Fibroblast of the aortic adventitia (primary cell): ENCODE results near the gene PALB2. TPM values are rescaled to one million over a fixed set of nuclear protein-coding genes. Genes with fewer than 3 reads are reported as not detected.
"Not testable (repeated sequence)": the region's sequence is repeated elsewhere in the genome, so short reads cannot be mapped to it uniquely, and the experiment has no call there.

ENCODE experiments used
- DNase-seq: peaks from one replicate; pipeline ENCODE4 v3.0.0-alpha.2; 2010; ENCODE audit warnings: low read depth
- H3K4me3 ChIP-seq: 2 replicates; pipeline ENCODE4 v1.5.1; 2011; ENCODE audit warnings: low read depth, mild to moderate bottlenecking, control low read depth, low read length, moderate library complexity
- CTCF ChIP-seq: IDR thresholded peaks from 2 replicates; pipeline ENCODE4 v1.5.1; 2011; ENCODE audit warnings: mild to moderate bottlenecking, low read length, control low read depth, inconsistent platforms; ENCODE audit not compliant: insufficient read depth
- total RNA-seq: library from RNA; depleted of rRNA; stranded (reverse); fragments of >200 nt; gene quantifications from 2 replicates; pipeline ENCODE4 v1.2.3, GENCODE V29; 2012; ENCODE audit warnings: low replicate concordance

PALB2 gene
- total RNA-seq, 1 donor = 19.4 TPM

GRCh38 chr16:23642246-23642774, 1.2 kb upstream of the PALB2 start:
- peak overlapping the region; percentile 100 for H3K4me3 ChIP-seq
- TF ChIP-seq CTCF = no peak
- DNase-seq = peak; percentile 4

GRCh38 chr16:23640615-23640930, 537 bp downstream of the PALB2 start:
- TF ChIP-seq CTCF = no peak
- peak overlapping the region; percentile 100 for H3K4me3 ChIP-seq
- DNase-seq = peak; percentile 3

GRCh38 chr16:23635958-23636357, 5.2 kb downstream of the PALB2 start:
- DNase-seq = no peak
- TF ChIP-seq CTCF = no peak
- H3K4me3 ChIP-seq = no peak overlapping the region

GRCh38 chr16:23634461-23635036, 6.6 kb downstream of the PALB2 start:
- no peak for TF ChIP-seq CTCF
- no peak for DNase-seq
- H3K4me3 ChIP-seq = no peak overlapping the region

- not testable (repeated sequence) for DNase-seq, H3K4me3 ChIP-seq
These were observed 9.2 kb downstream of the PALB2 start for GRCh38 chr16:23631874-23632273.

- TF ChIP-seq CTCF = no peak
- no peak overlapping the region for H3K4me3 ChIP-seq
- DNase-seq = no peak
These were observed 11.6 kb downstream of the PALB2 start for GRCh38 chr16:23629516-23629915.

GRCh38 chr16:23624092-23624491, 17.0 kb downstream of the PALB2 start:
- TF ChIP-seq CTCF = no peak
- DNase-seq = no peak
- H3K4me3 ChIP-seq = no peak overlapping the region
